GM23338 (cell line): ENCODE results near the gene ADORA3.

ENCODE experiments used
- CREB1 ChIP-seq: fragments of 250-450 bp; sonication (Bioruptor Pico); IDR thresholded peaks from 2 replicates; pipeline ENCODE4 v1.5.0; 2020; ENCODE audit warnings: low read depth, mild to moderate bottlenecking, moderate library complexity
- EZH2 ChIP-seq: fragments of 200-600 bp; sonication (generic); IDR thresholded peaks from one replicate; pipeline ENCODE4 v1.8.0; 2017; ENCODE audit warnings: antibody characterized with exemption, mild to moderate bottlenecking, low read depth; ENCODE audit not compliant: unreplicated experiment
- EZH2phosphoT487 ChIP-seq: fragments of 200-600 bp; sonication (generic); IDR thresholded peaks from one replicate; pipeline ENCODE4 v1.8.1; 2018; ENCODE audit warnings: antibody characterized with exemption; ENCODE audit not compliant: unreplicated experiment
- JUNB ChIP-seq: IDR thresholded peaks from one replicate; pipeline ENCODE4 v1.6.1; 2016; ENCODE audit warnings: antibody characterized with exemption; ENCODE audit not compliant: unreplicated experiment
- NANOG ChIP-seq: IDR thresholded peaks from 2 replicates; pipeline ENCODE4 v1.6.1; 2016; ENCODE audit warnings: antibody characterized with exemption, borderline replicate concordance
- POLR2AphosphoS5 ChIP-seq: IDR thresholded peaks from 2 replicates; pipeline ENCODE4 v1.6.1; 2016; ENCODE audit warnings: antibody characterized with exemption, low read depth
- STAT1 ChIP-seq: IDR thresholded peaks from one replicate; pipeline ENCODE4 v1.6.1; 2016; ENCODE audit warnings: antibody characterized with exemption; ENCODE audit not compliant: unreplicated experiment
- ZNF114 ChIP-seq: fragments of 250-450 bp; sonication (Bioruptor Pico); IDR thresholded peaks from 2 replicates; pipeline ENCODE4 v1.5.0; 2020; ENCODE audit warnings: mild to moderate bottlenecking, moderate library complexity
- TF ChIP-seq, protein P1 (sequence below), 2 experiments: fragments of 200-600 bp in 1 of 2; sonication (generic) in 1 of 2; conservative IDR thresholded peaks; 2 replicates each; pipeline versions ENCODE4 v1.5.1 to v1.6.1; 2016 to 2017; ENCODE audit warnings: antibody characterized with exemption in 2 of 2, low read depth in 2 of 2, mild to moderate bottlenecking in 2 of 2, moderate library complexity in 1 of 2
- TF ChIP-seq, protein P2 (sequence below): IDR thresholded peaks from one replicate; pipeline ENCODE4 v1.6.1; 2018; ENCODE audit warnings: antibody characterized with exemption; ENCODE audit not compliant: unreplicated experiment

DNA sequence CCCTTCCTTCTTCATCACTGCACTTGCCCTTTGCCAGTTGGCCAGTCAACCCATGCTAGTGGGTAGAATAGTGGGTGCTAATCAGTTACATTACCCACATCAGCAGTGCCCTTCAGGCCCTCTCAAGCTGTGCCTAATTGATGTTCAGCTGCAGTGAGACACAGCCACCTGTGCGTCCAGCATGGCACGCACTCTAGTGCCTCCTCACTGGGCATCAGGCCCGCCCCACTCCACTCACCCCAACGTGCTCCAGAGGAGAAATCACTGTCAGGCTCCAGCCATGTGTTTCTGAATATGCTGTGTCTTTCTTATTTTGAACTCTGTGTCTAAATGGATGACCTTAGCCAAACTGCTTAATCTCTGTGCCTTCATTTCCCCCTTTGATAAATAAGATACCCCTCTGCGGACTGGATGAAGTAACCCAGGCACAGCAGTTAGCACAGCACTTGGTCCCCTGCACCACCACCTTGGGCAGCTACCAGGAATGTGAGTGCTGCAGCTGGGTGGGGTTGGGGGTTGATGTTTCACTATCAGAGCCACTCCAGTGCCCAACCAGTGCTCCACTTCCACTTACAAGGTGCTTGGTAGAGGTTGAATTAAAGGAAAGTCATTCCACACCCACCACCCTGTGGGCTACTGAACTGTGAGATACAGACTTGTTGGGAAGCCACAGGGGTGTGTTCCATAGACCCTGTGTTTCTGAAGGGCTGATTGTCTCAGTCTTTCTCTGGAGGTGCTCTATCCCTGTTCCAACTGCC is 8.9 kb upstream of the ADORA3 start:
- TF ChIP-seq, protein P1, sequence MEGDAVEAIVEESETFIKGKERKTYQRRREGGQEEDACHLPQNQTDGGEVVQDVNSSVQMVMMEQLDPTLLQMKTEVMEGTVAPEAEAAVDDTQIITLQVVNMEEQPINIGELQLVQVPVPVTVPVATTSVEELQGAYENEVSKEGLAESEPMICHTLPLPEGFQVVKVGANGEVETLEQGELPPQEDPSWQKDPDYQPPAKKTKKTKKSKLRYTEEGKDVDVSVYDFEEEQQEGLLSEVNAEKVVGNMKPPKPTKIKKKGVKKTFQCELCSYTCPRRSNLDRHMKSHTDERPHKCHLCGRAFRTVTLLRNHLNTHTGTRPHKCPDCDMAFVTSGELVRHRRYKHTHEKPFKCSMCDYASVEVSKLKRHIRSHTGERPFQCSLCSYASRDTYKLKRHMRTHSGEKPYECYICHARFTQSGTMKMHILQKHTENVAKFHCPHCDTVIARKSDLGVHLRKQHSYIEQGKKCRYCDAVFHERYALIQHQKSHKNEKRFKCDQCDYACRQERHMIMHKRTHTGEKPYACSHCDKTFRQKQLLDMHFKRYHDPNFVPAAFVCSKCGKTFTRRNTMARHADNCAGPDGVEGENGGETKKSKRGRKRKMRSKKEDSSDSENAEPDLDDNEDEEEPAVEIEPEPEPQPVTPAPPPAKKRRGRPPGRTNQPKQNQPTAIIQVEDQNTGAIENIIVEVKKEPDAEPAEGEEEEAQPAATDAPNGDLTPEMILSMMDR (conservative IDR thresholded peaks at IDR 0.05; ENCODE audit: low read depth in 2 of 2), result no peak
- TF ChIP-seq JUNB (no peak), EZH2 (no peak), POLR2AphosphoS5 (no peak), ZNF114 (CRISPR knock-in tag) (no peak), CREB1 (no peak), EZH2phosphoT487 (no peak), STAT1 (no peak), NANOG (no peak)
- TF ChIP-seq, protein P2, sequence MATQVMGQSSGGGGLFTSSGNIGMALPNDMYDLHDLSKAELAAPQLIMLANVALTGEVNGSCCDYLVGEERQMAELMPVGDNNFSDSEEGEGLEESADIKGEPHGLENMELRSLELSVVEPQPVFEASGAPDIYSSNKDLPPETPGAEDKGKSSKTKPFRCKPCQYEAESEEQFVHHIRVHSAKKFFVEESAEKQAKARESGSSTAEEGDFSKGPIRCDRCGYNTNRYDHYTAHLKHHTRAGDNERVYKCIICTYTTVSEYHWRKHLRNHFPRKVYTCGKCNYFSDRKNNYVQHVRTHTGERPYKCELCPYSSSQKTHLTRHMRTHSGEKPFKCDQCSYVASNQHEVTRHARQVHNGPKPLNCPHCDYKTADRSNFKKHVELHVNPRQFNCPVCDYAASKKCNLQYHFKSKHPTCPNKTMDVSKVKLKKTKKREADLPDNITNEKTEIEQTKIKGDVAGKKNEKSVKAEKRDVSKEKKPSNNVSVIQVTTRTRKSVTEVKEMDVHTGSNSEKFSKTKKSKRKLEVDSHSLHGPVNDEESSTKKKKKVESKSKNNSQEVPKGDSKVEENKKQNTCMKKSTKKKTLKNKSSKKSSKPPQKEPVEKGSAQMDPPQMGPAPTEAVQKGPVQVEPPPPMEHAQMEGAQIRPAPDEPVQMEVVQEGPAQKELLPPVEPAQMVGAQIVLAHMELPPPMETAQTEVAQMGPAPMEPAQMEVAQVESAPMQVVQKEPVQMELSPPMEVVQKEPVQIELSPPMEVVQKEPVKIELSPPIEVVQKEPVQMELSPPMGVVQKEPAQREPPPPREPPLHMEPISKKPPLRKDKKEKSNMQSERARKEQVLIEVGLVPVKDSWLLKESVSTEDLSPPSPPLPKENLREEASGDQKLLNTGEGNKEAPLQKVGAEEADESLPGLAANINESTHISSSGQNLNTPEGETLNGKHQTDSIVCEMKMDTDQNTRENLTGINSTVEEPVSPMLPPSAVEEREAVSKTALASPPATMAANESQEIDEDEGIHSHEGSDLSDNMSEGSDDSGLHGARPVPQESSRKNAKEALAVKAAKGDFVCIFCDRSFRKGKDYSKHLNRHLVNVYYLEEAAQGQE, result no peak
